GM12878 (cell line): ENCODE measurements around the gene CD180. TPM values are rescaled to one million over a fixed set of nuclear protein-coding genes. Genes with fewer than 3 reads are reported as not detected.

Source experiments
- ATAC-seq: fragments of 200-7000 bp; cut with Tn5 transposase; 3 replicates; pipeline ENCODE4 v1.9.1; 2020; ENCODE audit warnings: mild to moderate bottlenecking, moderate library complexity
- BruUV-seq: library from RNA; stranded (reverse); fragments of 400-500 nt; replicated peaks from 2 replicates; lab custom pipeline; 2021; lab: Mats Ljungman, UMichigan
- CTCF ChIA-PET: fragments of 300-600 bp; sonication (Branson Sonifier 250); formaldehyde crosslinking; extraction: SDS; loops from one replicate; lab custom pipeline; 2021; ENCODE audit warnings: inconsistent platforms; lab: Yijun Ruan, JAX
- POLR2A ChIA-PET: fragments of 350-600 bp; formaldehyde crosslinking; extraction: SDS; loops from one replicate; lab custom pipeline; 2021; ENCODE audit warnings: inconsistent platforms; lab: Charles Lee
- RAD21 ChIA-PET: fragments of 300-600 bp; sonication (Branson Sonifier 250); formaldehyde crosslinking; loops from one replicate; lab custom pipeline; 2023; ENCODE audit warnings: antibody characterized with exemption; ENCODE audit not compliant: unreplicated experiment; lab: Charles Lee
- SMC1A ChIA-PET: fragments of 300-600 bp; sonication (Branson Sonifier 250); formaldehyde crosslinking; loops from one replicate; lab custom pipeline; 2023; ENCODE audit not compliant: unreplicated experiment, uncharacterized antibody; lab: Charles Lee
- DNase-seq: peaks from one replicate; pipeline ENCODE4 v3.0.0-alpha.2; 2011; ENCODE audit warnings: low read depth, low spot score
- FAIRE-seq: peaks from 3 replicates; lab custom pipeline; 2011; peaks lifted over from hg19 to GRCh38; lab: Jason Lieb, UNC
- H2AFZ ChIP-seq: 2 replicates; pipeline ENCODE4 v1.6.0; 2011; ENCODE audit warnings: low read depth, low read length, control low read depth; ENCODE audit not compliant: control insufficient read depth
- H3K27ac ChIP-seq: 2 replicates; pipeline ENCODE4 v1.5.1; 2011; ENCODE audit warnings: control low read depth; ENCODE audit not compliant: control insufficient read depth, insufficient read depth
- H3K27me3 ChIP-seq, 2 experiments: replicated peaks in 1 of 2; 2 replicates each; pipeline versions ENCODE4 v1.6.0 to v1.6.1; 2011; ENCODE audit warnings: low read length in 1 of 2; ENCODE audit not compliant: control insufficient read depth in 2 of 2, insufficient read depth in 2 of 2
- H3K36me3 ChIP-seq, 2 experiments: 2 replicates each; pipeline ENCODE4 v1.5.1; 2011; ENCODE audit warnings: low read length in 1 of 2; ENCODE audit not compliant: control insufficient read depth in 2 of 2, insufficient read depth in 2 of 2
- H3K4me1 ChIP-seq: 2 replicates; pipeline ENCODE4 v1.6.1; 2011; ENCODE audit warnings: mild to moderate bottlenecking, low read length, moderate library complexity, mixed read lengths; ENCODE audit not compliant: control insufficient read depth, insufficient read depth
- H3K4me2 ChIP-seq: 2 replicates; pipeline ENCODE4 v1.6.0; 2011; ENCODE audit warnings: control low read depth; ENCODE audit not compliant: control insufficient read depth, insufficient read depth
- H3K4me3 ChIP-seq: fragments of 200-600 bp; sonication (generic); 2 replicates; pipeline ENCODE4 v1.5.1; 2016
- H3K79me2 ChIP-seq: 2 replicates; pipeline ENCODE4 v1.6.0; 2011; ENCODE audit warnings: low read length; ENCODE audit not compliant: control insufficient read depth, insufficient read depth
- H3K9ac ChIP-seq: 2 replicates; pipeline ENCODE4 v1.8.0; 2011; ENCODE audit warnings: low read length, control low read depth, mixed read lengths; ENCODE audit not compliant: control insufficient read depth, insufficient read depth
- H3K9me3 ChIP-seq: replicated peaks from 3 replicates; pipeline ENCODE4 v1.5.1; 2011; ENCODE audit warnings: mild to moderate bottlenecking, low read length; ENCODE audit not compliant: control insufficient read depth, insufficient read depth
- H4K20me1 ChIP-seq: 2 replicates; pipeline ENCODE4 v1.6.0; 2011; ENCODE audit not compliant: control insufficient read depth, insufficient read depth
- SPI1 ChIP-seq: IDR thresholded peaks from 2 replicates; pipeline ENCODE4 v1.6.1; 2011; ENCODE audit warnings: low read depth, mild to moderate bottlenecking, low read length, moderate library complexity, borderline replicate concordance; ENCODE audit not compliant: insufficient read depth
- TCF3 ChIP-seq: IDR thresholded peaks from 2 replicates; pipeline ENCODE4 v1.6.1; 2012; ENCODE audit warnings: low read depth, mild to moderate bottlenecking, low read length, borderline replicate concordance; ENCODE audit not compliant: insufficient read depth
- ZNF207 ChIP-seq: fragments of 450-650 bp; IDR thresholded peaks from 2 replicates; pipeline ENCODE4 v1.6.1; 2014; ENCODE audit warnings: antibody characterized with exemption, mild to moderate bottlenecking, borderline replicate concordance
- WGBS: methylation state at CpG from one replicate; pipeline ENCODE4 v1.1.6; 2016; ENCODE audit warnings: low lambda C conversion rate; ENCODE audit not compliant: insufficient replicate concordance, insufficient coverage; ENCODE audit errors: missing lambda C conversion rate; 5-methylcytosine and 5-hydroxymethylcytosine counted together
- in situ Hi-C: fragments of 300-500 bp; cut with MboI; formaldehyde crosslinking; loops from 9 replicates; pipeline ENCODE4 v1.14.3; 2018; ENCODE audit warnings: mixed read lengths
- intact Hi-C: fragments of 100-400 bp; cut with micrococcal nuclease; formaldehyde crosslinking; loops from one replicate; pipeline ENCODE4 v1.14.2; 2022; ENCODE audit not compliant: unreplicated experiment
- polyA plus RNA-seq, 11 experiments: library from polyadenylated mRNA; depleted of rRNA in 4 of 11; unstranded in 6 of 11; stranded (reverse) in 5 of 11; fragments of >200 nt; fragmentation: Nextera tagmentation in 4 of 11; fragmentation: Illumina TruSeq in 1 of 11; extraction: Ambion mirVana in 4 of 11; extraction: Trizol in 1 of 11; gene quantifications; 1 replicate in 1 of 11; 2 replicates in 10 of 11; pipeline versions ENCODE4 v1.2.1 to v1.2.3, GENCODE V29; 2011 to 2016; ENCODE audit warnings: inconsistent platforms in 2 of 11, missing spikeins in 2 of 11, low read depth in 1 of 11
- total RNA-seq, 4 experiments: library from RNA; depleted of rRNA in 3 of 4; stranded (reverse); fragments of >200 nt in 3 of 4; fragmentation: Illumina TruSeq in 1 of 4; extraction: Trizol in 1 of 4; gene quantifications; 2 replicates each; pipeline versions ENCODE4 v1.2.1 to v1.2.3, GENCODE V29; 2013 to 2021

The CD180 gene
- total and polyA plus RNA-seq, 10 of the 15 experiments (the other 5 are each of a cell fraction or from before 2014, with no cell fraction given) = 0.22 to 9.7 (median 2.9) TPM

DNA sequence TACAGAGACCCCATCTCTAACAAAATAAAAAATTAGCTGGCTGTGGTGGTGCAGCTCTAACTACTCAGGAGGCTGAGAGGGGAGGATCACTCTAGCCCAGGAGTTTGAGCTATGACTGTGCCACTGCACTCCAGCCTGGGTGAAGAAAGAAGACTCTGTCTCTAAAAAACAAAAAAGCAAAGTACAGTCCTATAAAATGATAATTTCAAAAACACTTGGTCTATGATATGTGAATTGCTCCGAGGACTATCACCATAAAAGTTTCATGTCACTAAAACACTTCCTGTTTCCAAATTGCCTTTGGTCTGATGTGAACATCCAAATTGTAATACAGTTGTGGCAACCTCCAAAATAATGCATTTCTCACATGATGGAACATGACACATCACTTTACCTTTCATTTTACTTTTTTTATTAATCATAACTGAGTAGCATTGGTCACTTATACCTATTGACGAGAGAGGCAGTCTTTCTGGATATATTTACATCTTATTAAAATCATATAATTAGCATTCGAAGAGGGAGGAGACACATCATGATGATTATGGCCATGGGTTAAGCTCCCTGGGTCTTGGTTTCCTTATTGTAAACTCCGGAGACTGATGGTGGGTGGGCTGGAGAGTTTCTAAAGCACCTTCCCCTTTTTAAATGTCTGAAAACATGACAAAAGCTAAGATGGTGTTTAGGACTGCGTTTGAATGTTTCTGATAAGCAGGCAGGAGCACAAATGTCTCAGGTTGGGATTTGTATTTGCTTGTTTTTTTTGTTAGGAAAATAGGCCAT lies 25.8 kb upstream of the CD180 start:
- POLR2A ChIA-PET = interaction anchor here (0.7 kb wide), 1 partner anchor 15 kb away, joined by 3 read pairs; no protein-coding TSS in a partner anchor
- no peaks in the 10 kb centered on the region for H3K36me3 ChIP-seq
- H3K4me3 ChIP-seq = no peak overlapping the region
- intact Hi-C loops = no loop called here
- DNase-seq (no peak), FAIRE-seq (no peak), ATAC-seq (peak; percentile 69)
- peak overlapping the region; percentile 18; the same call in 1 of the 2 replicates for H3K27ac ChIP-seq
- in situ Hi-C loops = loop anchor here (25.0 kb wide), 1 partner anchor 410 kb away; no protein-coding TSS in a partner anchor
- H3K4me2 ChIP-seq = peak overlapping the region; percentile 26; the same call in 1 of the 2 replicates
- H3K9me3 ChIP-seq = no peaks in the 10 kb centered on the region
- SMC1A ChIA-PET = interaction anchor here (0.6 to 3.6 kb wide), 4 partner anchors 11 to 1347 kb away, joined by 3 to 23 read pairs (median 4); no protein-coding TSS in a partner anchor
- no peaks in the 10 kb centered on the region for H4K20me1 ChIP-seq
- no peaks in the 10 kb centered on the region for H3K27me3 ChIP-seq
- BruUV-seq = no TSS peak
- H3K9ac ChIP-seq = no peak overlapping the region
- TF ChIP-seq TCF3 (no peak), SPI1 (peak; percentile 63), ZNF207 (no peak)
- CTCF ChIA-PET = interaction anchor here (1.3 to 2.0 kb wide), 2 partner anchors 24 to 65 kb away, joined by 8 to 10 read pairs; no protein-coding TSS in a partner anchor
- RAD21 ChIA-PET = interaction anchor here (1.1 to 2.4 kb wide), 3 partner anchors 15 to 65 kb away, joined by 3 to 7 read pairs (median 6); no protein-coding TSS in a partner anchor
- H3K4me1 ChIP-seq = peaks cover 16% of the 10 kb centered on the region
- H3K79me2 ChIP-seq = no peaks in the 10 kb centered on the region
- 0 out of 2 replicates have a peak overlapping the region, but pooled peaks have one; percentile 13 for H2AFZ ChIP-seq
- WGBS = 36% methylated on average over 5 of the region's 5 CpGs
